ENCODE measurements around the gene PUDP. TPM values are rescaled to one million over a fixed set of nuclear protein-coding genes. Genes with fewer than 3 reads are reported as not detected.

PUDP gene
- total and polyA plus RNA-seq, 2 donors: 7.9 to 18.8 TPM

DNA sequence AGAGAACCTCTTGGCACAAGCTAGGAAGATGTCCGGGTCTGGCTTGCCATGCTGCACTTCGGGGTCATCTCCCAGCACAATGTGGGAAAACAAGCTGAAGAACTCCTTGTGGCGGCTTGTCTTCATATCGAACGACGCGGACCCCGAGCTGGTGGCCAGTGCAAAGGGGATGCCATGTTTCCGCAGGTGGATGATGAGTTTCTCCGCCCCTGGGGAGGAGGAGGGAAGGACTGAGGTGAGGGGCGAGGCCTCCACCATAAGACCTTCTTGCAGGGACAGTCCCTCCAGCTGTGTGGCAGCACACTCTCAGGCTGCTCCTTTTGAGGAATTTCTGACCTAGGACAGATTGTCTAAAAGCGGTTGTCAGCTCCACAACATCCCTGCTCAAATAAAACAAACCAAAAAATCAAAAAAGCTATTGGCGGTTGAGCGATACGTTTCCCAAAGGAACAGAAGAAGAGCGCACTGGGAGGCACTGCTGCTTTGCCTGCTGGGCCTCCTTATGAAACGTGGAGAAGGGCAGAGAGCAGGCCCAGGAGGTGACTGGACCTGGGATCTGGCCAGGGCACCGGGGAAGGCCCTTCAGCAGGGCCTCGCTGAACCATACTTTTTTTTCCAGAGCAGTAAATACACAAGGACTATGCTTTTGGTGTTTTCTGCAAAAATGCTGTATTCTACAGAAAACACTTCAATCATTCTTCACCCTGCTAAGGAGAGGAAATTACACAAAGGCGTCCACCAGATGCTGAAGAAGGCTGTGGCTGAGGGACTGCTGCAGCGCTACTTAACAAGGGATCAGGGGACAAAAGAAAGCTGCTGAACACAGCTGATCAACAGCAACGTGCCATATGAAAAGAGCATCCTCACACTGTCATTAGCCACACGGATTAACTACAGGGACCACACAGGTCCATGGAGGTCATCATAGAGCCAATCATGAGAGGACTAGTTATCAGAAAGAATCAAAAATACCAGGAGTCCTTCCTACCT is 70.4 kb downstream of the PUDP start:
- 76% methylated on average over 23 of the region's 23 CpGs for WGBS
- no peaks in the 10 kb centered on the region for H3K27me3 ChIP-seq (ENCODE audit: control insufficient read depth in 2 of 2, insufficient read depth in 1 of 2, low read length in 1 of 2)
- H3K4me1 ChIP-seq (ENCODE audit: control insufficient read depth in 2 of 2, insufficient read depth in 2 of 2, low read length in 2 of 2): peaks cover 24 to 75% of the 10 kb centered on the region in 2 donors
- peak overlapping the region in 1 of 2 donors; percentile 49 for H3K4me3 ChIP-seq (ENCODE audit: low read length in 2 of 2)
- peak in 1 of 9 donors; percentile 63 for DNase-seq (ENCODE audit: low read depth in 6 of 9, low spot score in 9 of 9)
- H3K27ac ChIP-seq (ENCODE audit: low read depth in 1 of 2, low read length in 1 of 2): peak overlapping the region in 1 of 2 donors; percentile 91
- no peaks in the 10 kb centered on the region for H3K9me3 ChIP-seq (ENCODE audit: control insufficient read depth in 2 of 2, insufficient read depth in 1 of 2, low read length in 1 of 2)
- H3K36me3 ChIP-seq (ENCODE audit: control insufficient read depth in 2 of 2, insufficient read depth in 2 of 2, low read length in 1 of 2): peaks cover 0 to 29% of the 10 kb centered on the region in 2 donors

DNA sequence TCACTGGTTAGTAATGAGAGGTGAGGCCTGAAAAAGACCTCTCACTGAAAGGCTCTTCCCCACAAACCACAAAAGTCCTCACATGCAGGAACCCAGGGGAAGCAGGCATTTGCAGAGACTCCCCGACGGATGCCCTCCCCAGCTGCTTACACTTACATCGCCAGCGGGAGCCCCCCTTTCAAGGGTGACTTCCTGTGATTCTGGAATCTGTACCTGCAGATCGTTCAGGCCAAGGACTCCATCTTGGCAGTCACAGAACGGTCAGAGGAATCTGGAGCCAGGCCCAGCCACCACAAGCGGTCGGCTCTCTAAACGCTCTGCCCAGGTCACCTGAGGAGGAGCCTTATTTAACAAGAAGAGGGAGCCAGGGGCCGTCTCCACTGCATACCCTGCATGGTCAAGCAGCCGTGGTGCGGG is 71.7 kb downstream of the PUDP start:
- peak in 2 of 9 donors; percentile 66 to 83 for DNase-seq (ENCODE audit: low read depth in 6 of 9, low spot score in 9 of 9)

DNA sequence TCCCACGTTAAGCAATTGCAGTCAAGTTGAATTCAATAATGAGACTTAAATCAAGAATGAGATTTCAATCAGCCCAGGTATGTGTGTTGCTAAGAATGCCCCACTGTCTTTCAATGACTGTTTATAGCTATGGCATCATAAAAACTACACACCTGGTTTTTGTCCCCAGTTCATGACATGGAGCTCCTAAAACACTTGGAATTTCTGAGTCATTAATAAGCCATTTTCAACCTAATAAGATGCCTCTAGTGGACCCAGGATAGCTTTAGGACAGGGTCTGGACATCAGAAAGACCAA is 73.1 kb downstream of the PUDP start:
- H3K9me3 ChIP-seq (ENCODE audit: control insufficient read depth in 2 of 2, insufficient read depth in 1 of 2, low read length in 1 of 2): no peaks in the 10 kb centered on the region
- H3K27ac ChIP-seq (ENCODE audit: low read depth in 1 of 2, low read length in 1 of 2): peak overlapping the region in 1 of 2 donors; percentile 73
- H3K4me3 ChIP-seq (ENCODE audit: low read length in 2 of 2): peak overlapping the region in 1 of 2 donors; percentile 3
- no peaks in the 10 kb centered on the region for H3K27me3 ChIP-seq (ENCODE audit: control insufficient read depth in 2 of 2, insufficient read depth in 1 of 2, low read length in 1 of 2)
- no peak for DNase-seq (ENCODE audit: low read depth in 6 of 9, low spot score in 9 of 9)
- 83% methylated on average over 1 of the region's 1 CpG for WGBS
- peaks cover 24 to 76% of the 10 kb centered on the region in 2 donors for H3K4me1 ChIP-seq (ENCODE audit: control insufficient read depth in 2 of 2, insufficient read depth in 2 of 2, low read length in 2 of 2)
- peaks cover 0 to 31% of the 10 kb centered on the region in 2 donors for H3K36me3 ChIP-seq (ENCODE audit: control insufficient read depth in 2 of 2, insufficient read depth in 2 of 2, low read length in 1 of 2)

More for the DNA sequence above, 71.7 kb downstream of the PUDP start:
- peak overlapping the region; percentile 52 to 91 for H3K27ac ChIP-seq (ENCODE audit: low read depth in 1 of 2, low read length in 1 of 2)
- WGBS: 22% methylated on average over 12 of the region's 12 CpGs
- peak overlapping the region; percentile 15 to 49 for H3K4me3 ChIP-seq (ENCODE audit: low read length in 2 of 2)
- peaks cover 22 to 70% of the 10 kb centered on the region in 2 donors for H3K4me1 ChIP-seq (ENCODE audit: control insufficient read depth in 2 of 2, insufficient read depth in 2 of 2, low read length in 2 of 2)
- H3K27me3 ChIP-seq (ENCODE audit: control insufficient read depth in 2 of 2, insufficient read depth in 1 of 2, low read length in 1 of 2): no peaks in the 10 kb centered on the region
- no peaks in the 10 kb centered on the region for H3K9me3 ChIP-seq (ENCODE audit: control insufficient read depth in 2 of 2, insufficient read depth in 1 of 2, low read length in 1 of 2)
- H3K36me3 ChIP-seq (ENCODE audit: control insufficient read depth in 2 of 2, insufficient read depth in 2 of 2, low read length in 1 of 2): peaks cover 0 to 29% of the 10 kb centered on the region in 2 donors

DNA sequence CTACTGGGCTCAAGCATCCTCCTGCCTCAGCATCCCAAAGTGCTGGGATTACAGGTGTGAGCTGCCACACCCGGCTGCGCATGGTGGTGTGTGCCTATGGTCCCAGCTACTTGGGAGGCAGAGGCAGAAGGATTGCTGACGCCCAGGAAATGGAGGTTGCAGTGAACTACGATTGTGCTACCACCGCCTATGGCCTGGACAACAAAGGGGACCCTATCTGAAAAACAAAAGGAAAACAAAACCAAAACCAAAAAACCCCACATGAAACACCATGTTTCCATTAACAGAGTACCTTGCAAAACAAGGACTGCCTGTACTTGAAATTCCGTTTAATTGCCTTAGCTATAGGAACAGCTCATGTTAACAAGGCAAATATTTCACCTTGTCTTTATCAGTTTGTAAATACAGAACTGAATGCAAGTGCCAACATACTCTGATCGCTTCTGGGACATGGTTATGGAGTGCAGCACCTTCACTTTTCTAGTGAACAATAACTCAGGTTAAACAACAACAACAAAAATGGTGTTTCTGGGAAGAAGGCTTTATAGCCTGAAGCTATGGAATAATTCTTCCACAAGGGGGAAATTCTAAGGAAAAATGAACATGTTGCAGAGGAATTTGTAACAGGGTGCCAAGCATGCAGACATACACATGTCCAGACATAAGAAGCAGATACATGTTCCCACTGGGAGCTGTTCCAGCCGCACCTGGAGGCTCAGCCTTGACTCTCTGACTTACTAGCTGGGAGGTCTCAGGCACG is 73.6 kb downstream of the PUDP start:
- WGBS: 73% methylated on average over 9 of the region's 9 CpGs
- Histone ChIP-seq H3K36me3 (ENCODE audit: control insufficient read depth in 2 of 2, insufficient read depth in 2 of 2, low read length in 1 of 2) (peaks cover 0 to 31% of the 10 kb centered on the region in 2 donors), H3K27me3 (ENCODE audit: control insufficient read depth in 2 of 2, insufficient read depth in 1 of 2, low read length in 1 of 2) (no peaks in the 10 kb centered on the region), H3K9me3 (ENCODE audit: control insufficient read depth in 2 of 2, insufficient read depth in 1 of 2, low read length in 1 of 2) (no peaks in the 10 kb centered on the region), H3K4me1 (ENCODE audit: control insufficient read depth in 2 of 2, insufficient read depth in 2 of 2, low read length in 2 of 2) (peaks cover 29 to 81% of the 10 kb centered on the region in 2 donors), H3K4me3 (ENCODE audit: low read length in 2 of 2) (peak overlapping the region in 1 of 2 donors; percentile 3), H3K27ac (ENCODE audit: low read depth in 1 of 2, low read length in 1 of 2) (peak overlapping the region in 1 of 2 donors; percentile 73)
- DNase-seq (ENCODE audit: low read depth in 6 of 9, low spot score in 9 of 9): peak in 1 of 9 donors; percentile 60

DNA sequence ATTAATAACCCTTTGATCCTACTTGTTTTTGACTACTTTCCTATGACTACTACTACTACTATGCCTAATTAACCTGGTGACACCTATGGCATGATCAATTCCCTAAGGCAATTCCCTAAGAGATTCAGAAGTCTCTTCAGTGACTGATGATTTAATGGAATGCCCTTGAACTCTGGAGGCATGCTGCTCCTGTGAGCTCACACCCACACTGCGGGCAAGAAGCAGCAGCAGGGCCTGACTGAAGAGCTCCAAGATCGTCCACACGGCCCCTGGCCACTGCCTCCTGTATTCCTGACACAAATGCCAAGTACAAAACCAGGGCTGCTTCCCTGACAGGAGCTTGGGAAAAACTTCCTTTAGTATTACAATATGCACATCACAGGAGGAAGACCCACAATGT is 74.6 kb downstream of the PUDP start:
- peaks cover 0 to 35% of the 10 kb centered on the region in 2 donors for H3K36me3 ChIP-seq (ENCODE audit: control insufficient read depth in 2 of 2, insufficient read depth in 2 of 2, low read length in 1 of 2)
- H3K27me3 ChIP-seq (ENCODE audit: control insufficient read depth in 2 of 2, insufficient read depth in 1 of 2, low read length in 1 of 2): no peaks in the 10 kb centered on the region
- no peak for DNase-seq (ENCODE audit: low read depth in 6 of 9, low spot score in 9 of 9)
- no peak overlapping the region for H3K4me3 ChIP-seq (ENCODE audit: low read length in 2 of 2)
- WGBS: 97% methylated on average over 3 of the region's 3 CpGs
- H3K27ac ChIP-seq (ENCODE audit: low read depth in 1 of 2, low read length in 1 of 2): peak overlapping the region in 1 of 2 donors; percentile 33
- peaks cover 29 to 89% of the 10 kb centered on the region in 2 donors for H3K4me1 ChIP-seq (ENCODE audit: control insufficient read depth in 2 of 2, insufficient read depth in 2 of 2, low read length in 2 of 2)
- no peaks in the 10 kb centered on the region for H3K9me3 ChIP-seq (ENCODE audit: control insufficient read depth in 2 of 2, insufficient read depth in 1 of 2, low read length in 1 of 2)

DNA sequence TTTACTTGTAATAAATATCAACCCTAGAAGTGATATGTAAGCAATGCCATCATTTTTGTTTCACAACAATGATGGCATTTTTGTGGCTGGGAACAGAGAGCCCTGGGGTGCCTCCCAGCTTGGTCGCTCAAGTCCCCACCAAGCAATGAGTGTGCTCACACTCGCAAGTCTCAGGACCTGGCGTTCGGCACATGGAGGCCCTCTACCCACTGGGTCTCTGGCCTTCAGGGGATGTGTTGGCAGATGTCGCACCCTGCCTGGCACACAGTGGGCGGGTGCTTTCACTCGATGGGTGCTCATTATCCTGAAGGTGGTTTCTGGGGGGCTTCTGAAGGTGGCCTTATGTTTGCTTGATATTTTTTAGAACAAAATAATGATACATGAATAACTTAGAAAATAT is 75.1 kb downstream of the PUDP start:
- Histone ChIP-seq H3K4me1 (ENCODE audit: control insufficient read depth in 2 of 2, insufficient read depth in 2 of 2, low read length in 2 of 2) (peaks cover 29 to 89% of the 10 kb centered on the region in 2 donors), H3K9me3 (ENCODE audit: control insufficient read depth in 2 of 2, insufficient read depth in 1 of 2, low read length in 1 of 2) (no peaks in the 10 kb centered on the region), H3K27ac (ENCODE audit: low read depth in 1 of 2, low read length in 1 of 2) (no peak overlapping the region), H3K27me3 (ENCODE audit: control insufficient read depth in 2 of 2, insufficient read depth in 1 of 2, low read length in 1 of 2) (no peaks in the 10 kb centered on the region), H3K4me3 (ENCODE audit: low read length in 2 of 2) (no peak overlapping the region), H3K36me3 (ENCODE audit: control insufficient read depth in 2 of 2, insufficient read depth in 2 of 2, low read length in 1 of 2) (peaks cover 0 to 35% of the 10 kb centered on the region in 2 donors)
- no peak for DNase-seq (ENCODE audit: low read depth in 6 of 9, low spot score in 9 of 9)
- WGBS: 96% methylated on average over 7 of the region's 7 CpGs

DNA sequence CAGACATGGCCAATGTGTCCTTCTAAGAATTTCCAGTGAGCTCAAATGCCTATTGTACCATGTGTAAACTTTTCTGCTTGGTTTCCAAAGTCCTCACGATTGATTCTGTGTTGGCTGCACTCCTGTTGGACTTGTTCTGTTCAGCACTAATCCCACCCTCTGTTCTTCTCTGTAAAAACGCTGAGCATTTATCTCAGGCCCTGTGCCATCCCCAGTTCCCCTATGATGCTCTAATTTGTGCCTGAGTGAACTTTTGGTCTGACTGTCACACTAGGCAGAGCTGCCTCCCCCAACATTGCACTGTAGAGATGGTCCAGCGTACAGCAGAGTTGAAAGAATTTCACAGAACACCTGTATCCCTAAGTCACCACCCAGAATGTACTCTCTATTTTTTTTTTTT is 76.6 kb downstream of the PUDP start:
- H3K4me3 ChIP-seq (ENCODE audit: low read length in 2 of 2): no peak overlapping the region
- peaks cover 0 to 7% of the 10 kb centered on the region in 2 donors for H3K9me3 ChIP-seq (ENCODE audit: control insufficient read depth in 2 of 2, insufficient read depth in 1 of 2, low read length in 1 of 2)
- peak in 1 of 9 donors; percentile 62 for DNase-seq (ENCODE audit: low read depth in 6 of 9, low spot score in 9 of 9)
- no peaks in the 10 kb centered on the region for H3K27me3 ChIP-seq (ENCODE audit: control insufficient read depth in 2 of 2, insufficient read depth in 1 of 2, low read length in 1 of 2)
- peaks cover 27 to 89% of the 10 kb centered on the region in 2 donors for H3K4me1 ChIP-seq (ENCODE audit: control insufficient read depth in 2 of 2, insufficient read depth in 2 of 2, low read length in 2 of 2)
- peaks cover 0 to 37% of the 10 kb centered on the region in 2 donors for H3K36me3 ChIP-seq (ENCODE audit: control insufficient read depth in 2 of 2, insufficient read depth in 2 of 2, low read length in 1 of 2)
- 56% methylated on average over 3 of the region's 3 CpGs for WGBS
- peak overlapping the region in 1 of 2 donors; percentile 80 for H3K27ac ChIP-seq (ENCODE audit: low read depth in 1 of 2, low read length in 1 of 2)

DNA sequence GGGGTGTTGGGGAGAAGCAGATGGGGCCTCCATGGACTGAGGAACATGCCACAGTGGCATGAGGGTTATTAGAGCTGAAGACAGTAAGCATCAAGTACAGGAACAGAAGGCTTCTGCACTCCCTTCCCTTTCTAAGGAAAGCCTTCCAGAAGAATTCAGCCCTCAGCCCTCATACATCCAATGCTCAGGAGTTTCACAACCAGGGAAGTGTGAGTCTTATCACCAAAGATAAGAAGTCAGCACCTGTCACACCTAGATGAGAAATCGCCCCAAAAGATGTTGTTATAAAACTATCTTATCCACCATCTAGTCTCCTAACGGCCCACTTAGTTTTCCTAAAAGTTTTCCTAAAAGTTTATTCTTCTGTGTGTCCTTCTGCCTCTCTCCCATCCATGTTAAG is 78.4 kb downstream of the PUDP start:
- Histone ChIP-seq H3K27ac (ENCODE audit: low read depth in 1 of 2, low read length in 1 of 2) (peak overlapping the region in 1 of 2 donors; percentile 94), H3K36me3 (ENCODE audit: control insufficient read depth in 2 of 2, insufficient read depth in 2 of 2, low read length in 1 of 2) (peaks cover 0 to 44% of the 10 kb centered on the region in 2 donors), H3K27me3 (ENCODE audit: control insufficient read depth in 2 of 2, insufficient read depth in 1 of 2, low read length in 1 of 2) (no peaks in the 10 kb centered on the region), H3K9me3 (ENCODE audit: control insufficient read depth in 2 of 2, insufficient read depth in 1 of 2, low read length in 1 of 2) (peaks cover 0 to 11% of the 10 kb centered on the region in 2 donors), H3K4me1 (ENCODE audit: control insufficient read depth in 2 of 2, insufficient read depth in 2 of 2, low read length in 2 of 2) (peaks cover 15 to 83% of the 10 kb centered on the region in 2 donors), H3K4me3 (ENCODE audit: low read length in 2 of 2) (peak overlapping the region in 1 of 2 donors; percentile 1)
- DNase-seq (ENCODE audit: low read depth in 6 of 9, low spot score in 9 of 9): no peak
- 71% methylated on average over 2 of the region's 2 CpGs for WGBS

All from thymus (tissue), 11 donors.